Kidney epithelial cell (primary cell): ENCODE data around the gene LIMS4. TPM values are rescaled to one million over a fixed set of nuclear protein-coding genes. Genes with fewer than 3 reads are reported as not detected.
"Not testable (repeated sequence)": the region's sequence is repeated elsewhere in the genome, so short reads cannot be mapped to it uniquely, and the experiment has no call there.

Experiments
- DNase-seq: peaks from one replicate; pipeline ENCODE4 v3.0.0-alpha.2; 2010; ENCODE audit warnings: low read depth
- H3K27me3 ChIP-seq: 2 replicates; pipeline ENCODE4 v1.6.0; 2011; ENCODE audit warnings: low read length; ENCODE audit not compliant: control insufficient read depth, insufficient read depth
- H3K36me3 ChIP-seq: 2 replicates; pipeline ENCODE4 v1.5.1; 2011; ENCODE audit warnings: low read length; ENCODE audit not compliant: control insufficient read depth, insufficient read depth
- H3K4me3 ChIP-seq: 2 replicates; pipeline ENCODE4 v1.5.1; 2011; ENCODE audit warnings: low read depth, mild to moderate bottlenecking, control low read depth, low read length
- total RNA-seq: library from RNA; depleted of rRNA; stranded (reverse); fragments of >200 nt; gene quantifications from 2 replicates; pipeline ENCODE4 v1.2.3, GENCODE V29; 2015

LIMS4 gene, protein sequence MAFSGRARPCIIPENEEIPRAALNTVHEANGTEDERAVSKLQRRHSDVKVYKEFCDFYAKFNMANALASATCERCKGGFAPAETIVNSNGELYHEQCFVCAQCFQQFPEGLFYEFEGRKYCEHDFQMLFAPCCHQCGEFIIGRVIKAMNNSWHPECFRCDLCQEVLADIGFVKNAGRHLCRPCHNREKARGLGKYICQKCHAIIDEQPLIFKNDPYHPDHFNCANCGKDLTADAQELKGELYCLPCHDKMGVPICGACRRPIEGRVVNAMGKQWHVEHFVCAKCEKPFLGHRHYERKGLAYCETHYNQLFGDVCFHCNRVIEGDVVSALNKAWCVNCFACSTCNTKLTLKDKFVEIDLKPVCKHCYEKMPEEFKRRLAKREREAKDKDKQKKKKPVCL
- 4.5 and 4.9 TPM in 2 replicates for total RNA-seq

DNA sequence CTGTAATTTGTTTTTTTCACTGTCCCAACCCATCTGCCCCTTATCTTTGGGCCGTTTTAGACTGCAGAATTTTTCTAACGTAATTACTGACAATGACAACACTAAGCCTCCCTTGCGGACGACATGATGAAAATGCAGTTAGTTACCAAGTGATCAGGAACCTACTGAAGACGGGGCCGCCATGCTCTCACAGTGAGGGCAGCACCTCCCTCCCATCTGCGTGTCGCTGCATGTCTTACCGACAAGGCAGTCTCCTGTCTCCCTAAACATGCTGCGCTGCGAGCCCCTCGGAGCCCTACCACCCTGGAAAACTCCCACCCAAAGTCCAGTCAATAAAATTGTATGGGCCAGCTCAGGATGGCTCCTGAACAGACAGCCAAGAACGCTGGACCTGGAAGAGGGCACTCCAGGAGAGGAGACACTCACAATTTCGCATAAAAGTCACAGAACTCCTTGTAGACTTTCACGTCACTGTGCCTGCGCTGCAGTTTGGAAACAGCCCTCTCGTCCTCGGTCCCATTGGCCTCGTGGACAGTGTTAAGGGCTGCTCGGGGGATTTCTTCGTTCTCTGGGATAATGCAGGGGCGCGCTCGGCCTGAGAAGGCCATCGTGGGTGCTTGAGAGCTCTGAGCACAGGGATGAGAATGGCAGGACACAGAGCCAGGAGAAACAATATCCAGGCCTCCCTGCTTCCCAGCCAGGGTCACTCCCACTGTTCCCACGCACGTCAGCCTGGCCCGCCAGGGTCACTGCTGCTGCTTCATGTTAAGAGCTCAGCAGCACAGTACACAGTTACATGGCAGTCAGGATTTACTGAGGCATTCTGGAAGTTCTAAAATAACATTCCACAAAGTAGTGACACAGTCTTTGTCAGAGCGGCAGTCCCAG lies at the start of gene LIMS4:
TSS of gene LIMS4 (minus strand) at position 646 of the 888 bp plus-strand sequence. CDS start at position 608, 38 bp downstream.
- not testable (repeated sequence) for H3K4me3 ChIP-seq, DNase-seq, H3K27me3 ChIP-seq, H3K36me3 ChIP-seq

DNA sequence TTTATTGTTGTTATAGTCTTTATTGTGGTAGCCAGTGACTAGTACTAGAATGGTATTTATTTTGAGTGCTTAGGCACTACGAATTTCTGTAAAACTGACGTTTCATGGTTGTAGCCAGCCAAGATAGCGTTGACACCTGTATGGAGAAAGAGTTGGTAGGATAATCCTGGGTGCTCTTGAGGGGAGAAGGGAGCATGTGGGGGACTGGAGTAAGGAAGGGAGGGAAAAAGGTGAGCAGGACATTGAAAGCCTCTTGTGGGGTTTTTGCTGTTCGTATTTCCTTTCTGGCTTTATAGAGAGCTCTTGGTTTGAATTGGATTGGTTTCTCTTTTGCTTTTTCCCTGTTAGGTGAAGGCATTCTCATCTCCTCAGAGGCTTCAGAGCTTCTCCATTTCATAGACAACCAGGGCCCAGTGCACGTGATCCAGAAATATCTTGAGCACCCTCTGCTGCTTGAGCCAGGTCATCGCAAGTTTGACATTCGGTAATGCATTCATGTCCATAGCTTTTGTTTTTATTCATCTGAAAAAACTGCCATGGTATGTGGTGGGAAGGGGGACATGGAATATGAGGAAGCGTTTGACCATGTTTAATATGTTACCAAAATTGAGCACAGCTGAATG lies 27.2 kb upstream of the LIMS4 start:
- not testable (repeated sequence) for H3K4me3 ChIP-seq, H3K36me3 ChIP-seq, H3K27me3 ChIP-seq, DNase-seq

DNA sequence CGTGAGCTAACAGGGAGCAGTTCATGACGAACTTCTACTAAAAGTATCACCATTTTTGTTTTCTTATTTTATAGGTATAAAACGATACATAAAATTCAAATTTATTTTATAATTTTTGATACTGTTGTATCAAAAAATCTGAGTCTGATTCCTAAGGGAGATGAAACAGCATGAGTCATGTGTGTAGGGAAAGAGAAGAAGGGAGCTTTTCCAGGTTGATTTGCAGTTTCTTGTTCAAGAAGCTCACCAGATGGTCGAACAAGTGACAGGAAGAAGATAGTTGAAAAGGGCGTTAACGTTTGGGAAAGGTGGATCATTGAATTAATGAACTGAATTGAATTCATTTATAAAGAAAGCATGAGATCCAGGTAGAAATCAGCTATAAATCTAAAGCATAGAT lies 23.4 kb upstream of the LIMS4 start:
- H3K4me3 ChIP-seq, DNase-seq, H3K27me3 ChIP-seq, H3K36me3 ChIP-seq: not testable (repeated sequence)

DNA sequence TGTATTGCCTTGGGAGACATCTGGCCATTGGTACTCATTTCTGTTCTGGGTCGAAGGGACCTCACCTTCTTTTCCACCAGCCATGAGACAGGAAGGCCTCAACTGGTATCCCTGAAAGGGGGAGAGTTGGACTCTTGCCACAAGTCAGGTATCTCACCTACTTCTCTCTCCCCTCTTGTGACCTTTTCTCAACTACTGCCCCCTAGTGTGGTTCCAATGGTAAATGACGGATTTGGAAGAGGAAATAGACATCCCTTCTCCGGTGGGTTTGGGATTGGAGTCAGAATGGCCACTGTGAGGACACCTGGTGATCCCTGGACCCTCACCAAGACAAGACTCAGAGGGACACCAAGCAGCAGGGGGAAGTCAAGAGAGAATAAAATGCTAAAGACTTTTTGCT lies 21.9 kb upstream of the LIMS4 start:
- not testable (repeated sequence) for H3K36me3 ChIP-seq, DNase-seq, H3K4me3 ChIP-seq, H3K27me3 ChIP-seq

DNA sequence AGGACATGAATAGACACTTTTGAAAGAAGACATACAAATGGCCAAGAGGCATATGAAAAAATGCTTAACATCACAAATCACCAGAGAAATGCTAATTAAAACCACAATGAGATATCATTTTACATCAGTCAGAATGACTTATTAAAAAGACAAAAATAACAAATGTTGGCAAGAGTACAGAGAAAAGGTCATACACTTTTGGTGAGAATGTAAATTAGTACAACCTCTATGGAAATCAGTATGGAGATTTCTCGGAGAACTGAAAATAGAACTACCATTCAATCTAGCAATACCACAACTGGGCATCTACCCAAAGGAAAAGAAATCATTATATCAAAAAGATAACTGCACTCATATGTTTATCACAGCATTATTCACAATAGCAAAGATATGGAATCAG lies 16.4 kb upstream of the LIMS4 start:
- DNase-seq, H3K36me3 ChIP-seq, H3K4me3 ChIP-seq, H3K27me3 ChIP-seq: not testable (repeated sequence)

DNA sequence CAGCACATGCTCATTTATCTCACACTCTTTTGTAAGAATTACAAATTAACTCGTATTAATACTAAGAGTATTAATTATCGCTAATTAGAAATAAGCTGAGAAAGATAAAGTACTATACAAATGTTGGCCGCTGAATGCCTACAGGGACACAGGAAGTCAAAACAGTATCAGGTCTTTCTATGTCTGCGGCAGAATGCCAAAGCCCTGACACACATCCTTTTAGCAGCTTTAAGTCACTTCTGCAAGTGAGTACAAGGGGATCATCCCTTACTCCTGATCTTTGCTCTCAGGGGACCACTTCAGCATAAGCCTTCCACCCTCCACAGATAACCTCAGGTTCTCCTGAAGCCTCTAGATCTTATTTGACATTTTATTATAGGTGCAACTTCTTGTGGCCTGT lies 10.1 kb upstream of the LIMS4 start:
- H3K27me3 ChIP-seq, DNase-seq, H3K36me3 ChIP-seq, H3K4me3 ChIP-seq: not testable (repeated sequence)

DNA sequence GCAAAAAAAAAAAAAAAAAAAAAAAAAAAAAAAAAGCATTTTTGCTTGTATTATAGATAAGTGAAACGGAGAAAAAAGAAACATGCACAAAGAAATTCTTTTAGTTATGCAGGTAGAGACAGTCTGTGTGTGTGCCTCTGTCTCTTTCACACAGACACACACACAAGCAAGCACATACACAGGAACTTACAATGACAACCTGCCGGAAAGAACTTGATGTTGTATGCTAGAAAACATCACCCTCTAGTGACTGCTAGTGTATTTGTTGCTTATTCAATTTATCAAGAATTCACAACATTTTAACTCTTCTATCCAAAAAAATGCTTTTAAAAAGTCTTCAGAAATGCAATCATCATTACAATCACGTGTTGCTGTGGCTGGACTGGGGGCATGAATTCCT lies 8.6 kb upstream of the LIMS4 start:
- DNase-seq, H3K4me3 ChIP-seq, H3K27me3 ChIP-seq, H3K36me3 ChIP-seq: not testable (repeated sequence)

DNA sequence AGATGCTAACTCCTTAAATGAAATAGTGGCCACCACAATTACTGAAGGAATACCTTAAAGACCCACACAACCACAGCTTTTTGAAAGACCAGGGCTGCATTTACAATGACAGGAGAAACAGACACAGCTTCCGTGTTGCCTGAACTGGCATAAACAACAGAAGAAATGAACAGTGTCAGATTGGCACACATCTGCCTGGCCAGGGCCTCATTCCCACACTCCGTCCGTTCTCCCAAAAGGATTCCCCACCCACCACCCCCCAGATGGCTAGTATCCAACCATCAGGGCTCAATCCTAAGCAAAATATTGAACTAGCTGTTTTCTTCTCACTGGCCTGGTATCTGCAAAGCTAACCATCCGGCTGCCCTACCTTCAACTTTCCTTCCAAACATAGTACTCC lies 7.5 kb upstream of the LIMS4 start:
- not testable (repeated sequence) for H3K27me3 ChIP-seq, H3K36me3 ChIP-seq, H3K4me3 ChIP-seq, DNase-seq

DNA sequence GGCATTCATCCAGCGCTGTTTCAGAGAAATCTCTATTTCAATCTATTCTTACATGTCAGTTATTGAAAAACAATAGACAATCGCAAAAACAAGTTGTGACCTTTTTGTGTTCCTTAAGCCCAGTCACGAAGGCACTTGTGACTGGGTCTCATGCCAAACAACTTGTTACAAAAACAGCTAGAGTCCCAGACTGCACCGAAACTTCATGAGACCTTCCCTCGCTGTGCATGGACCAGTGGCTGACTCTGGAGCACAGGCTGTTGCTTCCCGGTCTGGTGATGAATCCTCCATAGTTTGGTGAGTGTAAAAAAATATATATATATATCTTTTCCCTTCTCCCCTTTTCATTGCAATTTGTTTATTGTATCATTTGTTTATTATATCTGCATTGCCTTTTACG lies 4.8 kb upstream of the LIMS4 start:
- H3K36me3 ChIP-seq, H3K4me3 ChIP-seq, H3K27me3 ChIP-seq, DNase-seq: not testable (repeated sequence)

DNA sequence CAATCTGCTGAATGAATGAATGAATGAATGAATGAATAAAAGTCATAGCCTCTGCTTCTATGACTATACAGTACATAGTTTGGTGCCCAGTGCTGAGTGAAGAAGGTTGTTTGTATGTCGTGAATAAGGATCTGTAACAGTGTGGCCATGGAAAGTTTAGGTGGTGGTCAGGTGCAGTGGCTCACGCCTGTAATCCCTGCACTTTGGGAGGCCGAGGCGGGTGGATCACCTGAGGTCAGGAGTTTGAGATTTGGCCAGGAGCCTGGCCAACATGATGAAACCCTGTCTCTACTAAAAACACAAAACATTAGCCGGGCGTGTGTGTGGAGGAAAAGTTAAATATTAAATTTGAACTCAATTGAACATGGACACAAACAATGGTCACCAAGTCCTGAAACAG lies 4.3 kb upstream of the LIMS4 start:
- H3K27me3 ChIP-seq, H3K36me3 ChIP-seq, DNase-seq, H3K4me3 ChIP-seq: not testable (repeated sequence)

DNA sequence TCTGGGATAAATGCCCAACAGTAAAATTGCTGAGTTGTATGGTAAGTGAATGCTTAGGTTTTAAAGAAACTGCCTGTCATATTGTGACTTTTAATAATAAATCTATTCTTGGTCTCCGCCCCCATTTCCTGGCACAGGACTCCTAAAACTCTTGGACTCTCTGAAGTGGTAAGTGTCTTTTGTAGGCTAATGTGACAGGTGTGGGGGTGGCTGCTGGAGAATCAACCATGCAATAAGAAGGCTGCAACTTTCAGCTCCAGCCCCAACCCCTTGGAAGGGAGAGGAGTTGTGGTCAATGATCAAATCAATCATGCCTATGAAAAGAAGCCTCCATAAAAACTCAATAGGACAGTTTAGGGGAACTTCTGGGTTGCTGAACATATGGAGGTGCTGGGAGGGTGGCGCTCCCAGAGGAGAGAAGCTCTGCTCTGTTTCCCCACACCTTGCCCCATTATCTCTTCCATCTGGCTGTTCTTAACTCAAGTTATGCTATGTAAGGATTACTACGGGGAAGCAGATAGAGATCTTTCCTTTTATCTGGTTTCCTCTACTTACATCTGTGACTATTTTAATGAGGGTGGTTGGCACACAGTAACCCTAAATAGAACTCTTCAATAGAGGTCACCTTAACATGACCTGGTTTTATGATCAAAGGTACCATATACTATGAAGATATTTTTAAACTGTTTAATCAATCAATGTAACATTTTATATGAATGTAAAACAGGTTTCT lies 3.2 kb upstream of the LIMS4 start:
- not testable (repeated sequence) for H3K27me3 ChIP-seq, H3K4me3 ChIP-seq, DNase-seq, H3K36me3 ChIP-seq

DNA sequence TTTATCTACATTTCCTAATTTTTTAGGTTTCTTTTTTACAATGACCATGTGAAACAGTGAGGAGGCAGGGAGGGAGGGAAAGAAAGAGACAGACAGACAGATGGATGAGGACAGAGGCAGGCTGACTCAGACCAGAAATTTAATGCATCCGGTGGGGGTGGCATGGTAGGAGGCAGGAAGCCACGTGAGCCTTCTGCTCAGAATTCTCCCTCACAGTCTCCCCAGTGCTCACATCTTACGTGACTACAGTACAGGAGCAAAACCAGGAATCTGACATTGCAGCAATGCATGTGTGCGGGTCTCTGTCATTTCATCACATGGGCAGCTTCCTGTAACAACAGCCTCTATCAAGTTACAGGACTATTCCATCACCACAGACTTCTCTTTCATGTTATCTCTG lies 2.3 kb upstream of the LIMS4 start:
- not testable (repeated sequence) for DNase-seq, H3K36me3 ChIP-seq, H3K4me3 ChIP-seq, H3K27me3 ChIP-seq

DNA sequence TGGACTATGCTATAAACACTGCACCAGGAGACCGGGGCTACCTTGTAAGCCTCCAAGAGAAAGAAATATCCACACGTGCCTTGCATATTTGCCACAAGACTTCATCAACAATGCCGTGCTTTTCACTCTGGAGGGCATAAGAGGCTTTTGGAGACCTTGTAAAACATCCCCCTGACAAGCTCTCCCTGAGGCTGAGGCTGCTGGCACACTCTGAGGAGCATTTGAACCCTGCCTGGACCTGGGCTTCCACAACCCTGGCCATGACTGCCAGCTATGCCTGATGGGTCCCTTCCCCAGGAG lies 393 bp upstream of the LIMS4 start:
- not testable (repeated sequence) for H3K36me3 ChIP-seq, H3K27me3 ChIP-seq, DNase-seq, H3K4me3 ChIP-seq

DNA sequence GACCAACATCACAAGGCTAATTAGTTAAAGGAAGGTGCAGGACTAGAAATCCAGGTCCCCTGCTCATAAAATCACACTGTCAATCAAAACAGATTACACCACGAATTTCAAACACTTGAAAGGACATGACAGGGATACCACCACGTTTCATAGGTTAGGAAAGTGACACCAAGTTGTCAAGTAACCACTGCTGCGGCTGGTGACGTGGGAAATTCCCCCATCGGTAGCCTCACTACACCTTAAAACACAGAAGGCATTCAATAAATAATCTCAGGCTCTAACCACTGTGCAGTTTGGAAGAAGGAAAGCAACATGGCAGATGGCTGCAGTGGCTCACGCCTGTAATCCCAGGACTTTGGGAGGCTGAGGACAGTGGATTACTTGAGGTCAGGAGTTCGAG lies 3.7 kb downstream of the LIMS4 start:
- H3K27me3 ChIP-seq, DNase-seq, H3K4me3 ChIP-seq, H3K36me3 ChIP-seq: not testable (repeated sequence)
